Measurements from ENCODE around the gene SCP2.
"Not testable (repeated sequence)": the region's sequence is repeated elsewhere in the genome, so short reads cannot be mapped to it uniquely, and the experiment has no call there.

Gene SCP2

DNA sequence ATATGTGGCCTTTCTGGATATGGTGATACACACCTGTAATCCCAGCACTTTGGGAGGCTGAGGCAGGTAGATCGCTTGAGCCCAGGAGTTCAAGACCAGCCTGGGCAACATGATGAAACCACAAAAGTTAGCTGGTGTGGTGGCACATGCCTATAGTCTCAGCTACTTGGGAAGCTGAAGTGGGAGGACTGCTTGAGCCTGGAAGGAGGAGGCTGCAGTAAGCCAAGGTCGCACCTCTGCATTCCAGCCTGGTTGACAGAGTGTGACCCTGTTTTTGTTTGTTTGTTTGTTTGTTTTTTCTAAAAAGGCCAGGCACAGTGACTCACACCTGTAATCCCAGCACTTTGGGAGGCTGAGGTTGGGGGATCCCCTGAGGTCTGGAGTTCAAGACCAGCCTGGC is 42.2 kb downstream of the SCP2 start:
- DNase-seq (ENCODE audit: low spot score) = not testable (repeated sequence)

GRCh38 chr1:52970149-52970548 is 43.1 kb downstream of the SCP2 start:
- DNase-seq (ENCODE audit: low spot score) = no peak

GRCh38 chr1:52973841-52974240 is 46.8 kb downstream of the SCP2 start:
- no peak for DNase-seq (ENCODE audit: low spot score)

DNA sequence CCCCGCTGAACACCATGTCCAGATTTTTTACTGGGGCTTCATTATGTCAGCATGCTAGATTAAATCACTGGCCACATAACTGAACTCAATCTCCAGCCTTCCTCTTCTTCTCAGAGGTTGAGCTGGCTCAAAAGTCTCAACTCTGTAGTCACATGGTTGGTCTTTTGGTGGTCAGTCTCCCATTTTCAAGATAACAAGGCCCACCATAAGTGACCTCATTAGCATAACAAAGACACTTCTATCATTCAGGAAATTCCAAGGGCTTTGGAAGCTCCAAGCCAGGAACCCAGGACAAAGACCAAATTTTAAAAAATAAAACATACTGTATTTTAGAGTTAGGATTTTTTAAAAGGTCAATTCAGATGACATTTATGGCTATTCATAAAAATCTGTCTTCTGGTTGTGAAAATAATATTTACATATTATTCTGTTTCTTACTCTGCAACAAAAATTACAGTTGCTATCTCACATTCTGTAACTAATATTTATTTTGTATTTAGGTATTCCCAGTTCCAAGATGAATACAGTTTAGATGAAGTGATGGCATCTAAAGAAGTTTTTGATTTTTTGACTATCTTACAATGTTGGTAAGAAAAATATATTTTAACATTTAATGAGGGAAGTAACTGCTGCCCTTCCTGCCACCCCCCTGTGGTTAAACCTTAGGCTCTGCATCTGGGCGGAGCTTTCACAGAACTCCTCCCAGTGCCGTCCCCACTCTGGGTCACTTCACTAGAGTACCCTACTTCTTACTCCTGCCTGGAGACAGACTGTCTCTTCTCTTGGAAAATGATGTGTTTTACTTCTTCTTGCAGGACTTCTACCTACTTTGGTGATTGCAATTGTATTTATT is 49.3 kb downstream of the SCP2 start:
- no peak for DNase-seq (ENCODE audit: low spot score)

- no peak for DNase-seq (ENCODE audit: low spot score)
Observed at GRCh38 chr1:52978045-52978444, 51.0 kb downstream of the SCP2 start.

DNA sequence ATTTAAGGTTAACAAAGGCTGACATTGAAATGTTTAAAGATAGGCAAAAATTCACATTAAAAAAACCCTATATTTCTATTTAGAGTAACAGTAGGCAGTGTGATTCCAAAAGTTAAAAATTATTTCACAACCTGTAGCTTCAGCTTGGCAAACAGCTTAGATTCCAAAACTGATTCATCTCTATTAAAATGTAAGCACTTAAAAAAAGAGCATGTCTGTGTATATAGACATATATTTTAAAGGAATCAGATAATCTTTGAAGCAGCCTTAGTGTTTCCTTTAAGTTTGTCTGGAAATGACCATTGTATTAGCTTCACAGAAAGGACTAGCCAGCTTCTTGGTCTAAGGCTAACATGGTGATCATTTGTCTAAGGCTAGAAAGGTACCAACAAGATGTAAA is 65.7 kb downstream of the SCP2 start:
- DNase-seq (ENCODE audit: low spot score) = not testable (repeated sequence)

DNA sequence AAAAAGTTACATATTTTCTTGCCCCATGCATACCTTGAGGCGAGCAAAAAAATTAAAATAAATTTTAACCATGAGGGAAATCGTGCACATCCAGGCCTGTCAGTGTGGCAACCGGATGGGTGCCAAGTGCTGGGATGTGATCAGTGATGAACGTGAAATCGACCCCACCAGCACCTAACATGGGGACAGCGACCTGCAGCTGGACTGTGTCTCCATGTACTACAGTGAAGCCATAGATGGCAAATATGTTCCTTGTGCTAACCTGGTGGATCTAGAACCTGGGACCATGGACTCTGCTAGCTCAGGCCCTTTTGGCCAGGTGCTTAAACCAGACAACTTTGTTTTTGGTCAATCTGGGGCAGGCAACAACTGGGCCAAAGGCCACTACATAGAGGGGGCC is 67.6 kb downstream of the SCP2 start:
- DNase-seq (ENCODE audit: low spot score) = no peak

DNA sequence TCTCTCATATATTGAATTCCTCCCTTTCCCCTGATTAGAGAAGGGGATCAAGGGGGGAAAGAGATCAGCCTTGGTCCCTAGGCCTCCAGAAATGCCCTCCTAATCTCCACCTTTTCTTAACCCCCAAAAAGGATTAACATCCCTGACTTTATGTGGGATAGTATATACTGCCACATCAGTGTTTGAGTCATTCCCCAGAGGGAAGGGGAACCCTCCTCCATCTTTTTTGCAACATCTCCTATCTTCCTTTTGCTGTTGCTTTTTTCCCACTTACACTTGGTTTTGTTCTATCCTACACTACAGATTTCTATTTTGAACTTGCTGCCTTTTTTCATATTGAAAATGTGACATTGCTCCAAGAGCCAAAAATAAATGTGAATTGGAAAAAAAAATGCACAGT is 69.6 kb downstream of the SCP2 start:
- no peak for DNase-seq (ENCODE audit: low spot score)

DNA sequence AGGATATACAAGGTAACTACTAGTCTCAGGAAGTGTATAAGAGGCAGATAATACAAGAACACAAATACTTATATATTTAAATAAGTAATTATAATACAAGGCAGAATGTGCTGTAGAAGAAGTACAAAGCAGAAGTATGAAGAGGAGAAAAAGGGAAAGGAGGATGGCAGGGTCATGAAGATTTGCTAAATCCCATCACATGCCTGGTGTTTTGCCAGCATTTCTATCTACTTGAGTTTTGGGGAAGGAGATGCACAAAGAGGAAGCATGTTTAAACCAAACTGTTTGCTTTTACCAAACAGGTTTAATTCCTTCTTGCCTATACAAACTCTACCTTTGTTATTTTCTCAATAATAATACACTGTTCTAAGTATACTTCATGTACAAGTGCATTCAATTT is 74.1 kb downstream of the SCP2 start:
- no peak for DNase-seq (ENCODE audit: low spot score)

DNA sequence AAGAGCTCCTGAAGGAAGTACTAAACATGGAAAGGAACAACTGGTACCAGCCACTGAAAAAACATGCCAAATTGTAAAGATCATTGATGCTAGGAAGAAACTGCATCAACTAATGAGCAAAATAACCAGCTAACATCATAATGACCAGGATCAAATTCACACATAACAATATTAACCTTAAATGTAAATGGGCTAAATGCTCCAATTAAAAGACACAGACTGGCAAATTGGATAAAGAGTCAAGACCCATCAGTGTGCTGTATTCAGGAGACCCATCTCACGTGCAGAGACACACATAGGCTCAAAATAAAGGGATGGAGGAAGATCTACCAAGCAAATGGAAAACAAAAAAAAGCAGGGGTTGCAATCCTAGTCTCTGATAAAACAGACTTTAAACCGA is 79.5 kb downstream of the SCP2 start:
- not testable (repeated sequence) for DNase-seq (ENCODE audit: low spot score)

DNA sequence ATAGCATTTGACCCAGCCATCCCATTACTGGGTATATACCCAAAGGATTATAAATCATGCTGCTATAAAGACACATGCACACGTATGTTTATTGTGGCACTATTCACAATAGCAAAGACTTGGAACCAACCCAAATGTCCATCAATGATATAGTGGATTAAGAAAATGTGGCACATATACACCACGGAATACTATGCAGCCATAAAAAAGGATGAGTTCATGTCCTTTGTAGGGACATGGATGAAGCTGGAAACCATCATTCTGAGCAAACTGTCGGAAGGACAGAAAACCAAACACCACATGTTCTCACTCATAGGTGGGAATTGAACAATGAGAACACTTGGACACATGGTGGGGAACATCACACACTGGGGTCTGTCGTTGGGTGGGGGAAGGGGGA is 83.2 kb downstream of the SCP2 start:
- not testable (repeated sequence) for DNase-seq (ENCODE audit: low spot score)

GRCh38 chr1:53011175-53011574 is 84.1 kb downstream of the SCP2 start:
- no peak for DNase-seq (ENCODE audit: low spot score)

DNA sequence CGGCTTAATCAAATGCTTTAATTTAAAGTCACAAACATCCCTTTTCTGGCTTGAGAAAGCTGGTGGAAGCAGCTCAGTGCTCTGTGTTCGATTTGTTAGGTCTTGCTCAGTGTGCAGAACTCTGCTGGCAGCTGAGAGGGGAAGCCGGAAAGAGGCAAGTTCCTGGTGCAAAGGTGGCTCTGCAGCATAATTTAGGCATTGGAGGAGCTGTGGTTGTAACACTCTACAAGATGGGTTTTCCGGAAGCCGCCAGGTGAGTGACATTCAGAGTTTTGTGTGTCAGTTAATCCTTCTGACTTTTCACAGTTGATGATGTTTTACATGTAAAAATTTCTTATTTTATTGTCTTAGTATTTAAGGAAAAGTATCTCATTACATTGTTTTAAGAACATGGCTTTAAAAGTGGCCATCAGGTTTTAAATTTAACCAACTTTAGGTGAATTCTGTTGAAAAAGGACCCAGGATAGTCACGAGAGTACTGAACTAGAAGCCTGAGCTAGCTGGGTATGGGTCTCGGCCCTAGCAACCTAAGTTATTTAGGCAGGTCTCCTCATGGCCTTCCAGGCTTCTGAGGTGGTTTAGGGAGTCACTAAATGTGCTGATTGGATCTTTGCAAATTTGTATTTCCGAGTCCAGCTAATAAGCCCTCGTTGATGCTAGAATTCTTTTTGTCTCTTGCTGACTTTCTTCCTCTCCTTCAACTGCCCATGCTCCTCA is 87.9 kb downstream of the SCP2 start:
- DNase-seq (ENCODE audit: low spot score) = peak; percentile 92

GRCh38 chr1:53015508-53015860 is 88.4 kb downstream of the SCP2 start:
- no peak for DNase-seq (ENCODE audit: low spot score)

DNA sequence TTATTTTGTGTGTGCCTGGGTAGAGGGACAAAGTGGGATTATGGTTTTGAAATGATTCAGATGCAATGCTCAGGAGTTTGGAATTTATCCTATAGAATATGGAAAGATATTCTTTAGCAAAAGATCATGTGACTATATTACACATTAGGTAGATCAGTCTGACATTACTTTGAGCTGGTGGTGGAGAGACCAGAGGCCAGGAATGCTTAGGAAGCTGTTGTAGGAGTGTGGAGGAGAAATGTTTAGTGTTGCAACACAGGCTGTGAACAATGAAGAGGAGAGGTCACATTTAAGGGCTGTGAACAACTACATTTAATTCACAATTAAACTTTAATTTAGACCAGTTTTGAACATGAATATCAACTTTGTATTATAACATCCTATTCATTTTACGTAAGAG is 89.6 kb downstream of the SCP2 start:
- no peak for DNase-seq (ENCODE audit: low spot score)

DNA sequence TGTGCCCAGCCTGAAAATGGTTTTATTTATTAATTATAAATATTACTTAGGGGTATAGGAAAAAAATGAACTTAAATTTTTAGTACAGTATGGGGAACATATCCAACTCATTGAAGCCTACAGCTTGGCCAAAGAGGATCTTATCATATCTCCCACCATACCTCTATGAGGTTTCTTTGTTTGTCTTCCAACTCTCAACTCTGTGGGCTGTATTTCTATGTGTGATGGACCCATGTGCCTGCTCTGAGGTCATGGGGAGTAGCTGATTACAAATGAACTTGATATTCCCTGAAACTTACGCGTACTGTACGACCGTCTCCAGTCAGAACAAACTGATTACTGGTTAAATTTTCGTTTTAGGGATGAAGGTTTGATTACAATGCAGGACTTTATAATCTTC is 93.5 kb downstream of the SCP2 start:
- DNase-seq (ENCODE audit: low spot score) = no peak

- no peak for DNase-seq (ENCODE audit: low spot score)
Observed at GRCh38 chr1:53022179-53022578, 95.1 kb downstream of the SCP2 start.

DNA sequence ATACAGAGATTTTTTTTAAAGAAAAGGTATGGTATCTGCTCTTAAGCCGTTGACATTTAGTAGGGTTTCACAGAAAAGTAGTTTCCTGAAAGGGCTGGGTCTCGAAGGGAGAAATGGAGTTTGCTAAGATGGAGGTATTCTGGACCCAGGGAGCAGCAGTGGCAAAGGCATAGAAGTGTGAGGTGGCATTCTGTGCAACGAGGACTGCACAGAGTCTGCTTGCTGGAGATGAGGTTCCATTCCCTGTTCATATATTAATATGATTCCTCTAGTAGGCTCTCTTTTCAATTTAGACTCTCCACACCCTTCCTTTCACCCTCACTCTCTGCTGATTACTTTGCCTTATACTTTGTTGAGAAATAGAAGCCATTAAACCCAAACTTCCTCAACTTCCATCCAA is 96.5 kb downstream of the SCP2 start:
- DNase-seq (ENCODE audit: low spot score) = no peak

- no peak for DNase-seq (ENCODE audit: low spot score)
Observed at GRCh38 chr1:53024117-53024516, 97.0 kb downstream of the SCP2 start.

GRCh38 chr1:53025034-53025768 is 98.1 kb downstream of the SCP2 start:
- no peak for DNase-seq (ENCODE audit: low spot score)

DNA sequence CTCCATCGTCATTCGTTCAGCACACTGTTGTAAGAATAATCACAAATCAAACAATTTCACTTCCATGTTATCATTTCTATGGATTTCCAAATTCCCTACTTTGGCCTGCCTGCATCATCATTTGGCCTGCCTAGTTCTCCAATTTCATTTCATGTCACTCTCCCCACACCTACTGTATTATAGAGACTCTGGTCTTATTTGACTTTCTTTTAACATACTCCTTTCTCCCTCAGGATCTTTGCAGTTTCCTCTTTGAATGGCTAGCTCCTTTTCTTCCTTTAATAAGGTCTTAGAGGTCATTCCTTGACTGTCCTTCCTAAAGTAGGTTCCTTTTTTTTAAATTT is 98.7 kb downstream of the SCP2 start:
- no peak for DNase-seq (ENCODE audit: low spot score)

GRCh38 chr1:53026254-53026653 is 99.2 kb downstream of the SCP2 start:
- no peak for DNase-seq (ENCODE audit: low spot score)

DNA sequence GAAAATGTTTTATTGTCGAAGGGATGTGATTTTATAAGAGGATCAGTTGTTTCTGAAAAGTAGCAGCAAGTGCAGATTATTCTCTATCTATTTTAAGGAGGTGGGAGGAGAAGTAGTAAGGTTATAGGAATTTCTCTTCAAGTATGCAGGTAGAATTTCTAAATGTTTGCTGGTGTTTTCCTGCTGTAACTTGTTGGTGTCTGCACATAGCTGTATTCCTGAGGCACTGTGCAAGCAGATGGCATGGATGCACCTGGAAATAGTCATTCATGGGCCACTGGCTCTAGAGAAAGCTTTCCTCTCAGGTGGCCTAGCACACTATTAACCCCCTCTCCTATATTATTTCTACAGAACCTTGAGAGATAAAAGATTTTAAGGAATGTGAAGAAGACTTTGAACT is 104.7 kb downstream of the SCP2 start:
- no peak for DNase-seq (ENCODE audit: low spot score)
